GM12878 (cell line): ENCODE measurements around the gene ZNF836. TPM values are rescaled to one million over a fixed set of nuclear protein-coding genes. Genes with fewer than 3 reads are reported as not detected.
A peak's percentile ranks its signal among the peaks of the same experiment; 100 is the strongest.

Experiments
- ATAC-seq: fragments of 200-7000 bp; cut with Tn5 transposase; 3 replicates; pipeline ENCODE4 v1.9.1; 2020; ENCODE audit warnings: mild to moderate bottlenecking, moderate library complexity
- BruUV-seq: library from RNA; stranded (reverse); fragments of 400-500 nt; replicated peaks from 2 replicates; lab custom pipeline; 2021; lab: Mats Ljungman, UMichigan
- CTCF ChIA-PET: fragments of 300-600 bp; sonication (Branson Sonifier 250); formaldehyde crosslinking; extraction: SDS; loops from one replicate; lab custom pipeline; 2021; ENCODE audit warnings: inconsistent platforms; lab: Yijun Ruan, JAX
- POLR2A ChIA-PET: fragments of 350-600 bp; formaldehyde crosslinking; extraction: SDS; loops from one replicate; lab custom pipeline; 2021; ENCODE audit warnings: inconsistent platforms; lab: Charles Lee
- RAD21 ChIA-PET: fragments of 300-600 bp; sonication (Branson Sonifier 250); formaldehyde crosslinking; loops from one replicate; lab custom pipeline; 2023; ENCODE audit warnings: antibody characterized with exemption; ENCODE audit not compliant: unreplicated experiment; lab: Charles Lee
- SMC1A ChIA-PET: fragments of 300-600 bp; sonication (Branson Sonifier 250); formaldehyde crosslinking; loops from one replicate; lab custom pipeline; 2023; ENCODE audit not compliant: unreplicated experiment, uncharacterized antibody; lab: Charles Lee
- DNase-seq: peaks from one replicate; pipeline ENCODE4 v3.0.0-alpha.2; 2011; ENCODE audit warnings: low read depth, low spot score
- FAIRE-seq: peaks from 3 replicates; lab custom pipeline; 2011; peaks lifted over from hg19 to GRCh38; lab: Jason Lieb, UNC
- H2AFZ ChIP-seq: 2 replicates; pipeline ENCODE4 v1.6.0; 2011; ENCODE audit warnings: low read depth, low read length, control low read depth; ENCODE audit not compliant: control insufficient read depth
- H3K27ac ChIP-seq: 2 replicates; pipeline ENCODE4 v1.5.1; 2011; ENCODE audit warnings: control low read depth; ENCODE audit not compliant: control insufficient read depth, insufficient read depth
- H3K27me3 ChIP-seq, 2 experiments: replicated peaks in 1 of 2; 2 replicates each; pipeline versions ENCODE4 v1.6.0 to v1.6.1; 2011; ENCODE audit warnings: low read length in 1 of 2; ENCODE audit not compliant: control insufficient read depth in 2 of 2, insufficient read depth in 2 of 2
- H3K36me3 ChIP-seq, 2 experiments: 2 replicates each; pipeline ENCODE4 v1.5.1; 2011; ENCODE audit warnings: low read length in 1 of 2; ENCODE audit not compliant: control insufficient read depth in 2 of 2, insufficient read depth in 2 of 2
- H3K4me1 ChIP-seq: 2 replicates; pipeline ENCODE4 v1.6.1; 2011; ENCODE audit warnings: mild to moderate bottlenecking, low read length, moderate library complexity, mixed read lengths; ENCODE audit not compliant: control insufficient read depth, insufficient read depth
- H3K4me2 ChIP-seq: 2 replicates; pipeline ENCODE4 v1.6.0; 2011; ENCODE audit warnings: control low read depth; ENCODE audit not compliant: control insufficient read depth, insufficient read depth
- H3K4me3 ChIP-seq: fragments of 200-600 bp; sonication (generic); 2 replicates; pipeline ENCODE4 v1.5.1; 2016
- H3K79me2 ChIP-seq: 2 replicates; pipeline ENCODE4 v1.6.0; 2011; ENCODE audit warnings: low read length; ENCODE audit not compliant: control insufficient read depth, insufficient read depth
- H3K9ac ChIP-seq: 2 replicates; pipeline ENCODE4 v1.8.0; 2011; ENCODE audit warnings: low read length, control low read depth, mixed read lengths; ENCODE audit not compliant: control insufficient read depth, insufficient read depth
- H3K9me3 ChIP-seq: replicated peaks from 3 replicates; pipeline ENCODE4 v1.5.1; 2011; ENCODE audit warnings: mild to moderate bottlenecking, low read length; ENCODE audit not compliant: control insufficient read depth, insufficient read depth
- H4K20me1 ChIP-seq: 2 replicates; pipeline ENCODE4 v1.6.0; 2011; ENCODE audit not compliant: control insufficient read depth, insufficient read depth
- BCL11A ChIP-seq: IDR thresholded peaks from 2 replicates; pipeline ENCODE4 v1.6.1; 2011; ENCODE audit warnings: low read depth, low read length
- BHLHE40 ChIP-seq, 2 experiments: fragments of 450-650 bp in 1 of 2; IDR thresholded peaks; 2 replicates each; pipeline ENCODE4 v1.6.1; 2011 to 2017; ENCODE audit warnings: low read depth in 2 of 2, borderline replicate concordance in 1 of 2, improper control_type of control experiment in 1 of 2, low read length in 1 of 2, mild to moderate bottlenecking in 1 of 2
- CBX5 ChIP-seq: sonication (generic); IDR thresholded peaks from 2 replicates; pipeline ENCODE4 v1.6.1; 2016; ENCODE audit warnings: low read depth, moderate library complexity, mild to moderate bottlenecking, inconsistent platforms
- CHD1 ChIP-seq: IDR thresholded peaks from 2 replicates; pipeline ENCODE4 v1.6.1; 2012; ENCODE audit warnings: low read depth, low read length, improper control_type of control experiment
- CUX1 ChIP-seq: IDR thresholded peaks from 2 replicates; pipeline ENCODE4 v1.6.1; 2012; ENCODE audit warnings: improper control_type of control experiment, low read depth, low read length; ENCODE audit not compliant: insufficient replicate concordance
- DPF2 ChIP-seq: fragments of 450-650 bp; IDR thresholded peaks from 2 replicates; pipeline ENCODE4 v1.6.1; 2017; ENCODE audit warnings: mild to moderate bottlenecking
- LARP7 ChIP-seq: fragments of 450-650 bp; IDR thresholded peaks from 2 replicates; pipeline ENCODE4 v1.6.1; 2017; ENCODE audit warnings: mild to moderate bottlenecking
- NBN ChIP-seq: fragments of 450-650 bp; IDR thresholded peaks from 2 replicates; pipeline ENCODE4 v1.6.1; 2016
- NFIC ChIP-seq: IDR thresholded peaks from 2 replicates; pipeline ENCODE4 v1.6.1; 2012; ENCODE audit warnings: low read depth, mild to moderate bottlenecking, inconsistent platforms, low read length, moderate library complexity
- PAX5 ChIP-seq: IDR thresholded peaks from 2 replicates; pipeline ENCODE4 v1.6.1; 2011; ENCODE audit warnings: low read depth, low read length, borderline replicate concordance
- RAD21 ChIP-seq: IDR thresholded peaks from 2 replicates; pipeline ENCODE4 v1.6.1; 2011; ENCODE audit warnings: mild to moderate bottlenecking, low read depth, low read length, moderate library complexity; ENCODE audit not compliant: insufficient read depth
- RBBP5 ChIP-seq: fragments of 200-600 bp; sonication (generic); conservative IDR thresholded peaks from 2 replicates; pipeline ENCODE4 v1.6.1; 2016
- SP1 ChIP-seq: IDR thresholded peaks from one replicate; pipeline ENCODE4 v1.6.1; 2011; ENCODE audit warnings: low read depth, low read length
- SRF ChIP-seq, 2 experiments: IDR thresholded peaks; 2 replicates each; pipeline ENCODE4 v1.6.1; 2011; ENCODE audit warnings: low read depth in 2 of 2, low read length in 2 of 2, mild to moderate bottlenecking in 1 of 2, moderate library complexity in 1 of 2
- WRNIP1 ChIP-seq: IDR thresholded peaks from 2 replicates; pipeline ENCODE4 v1.6.1; 2011; ENCODE audit warnings: low read depth, low read length, improper control_type of control experiment, borderline replicate concordance
- WGBS: methylation state at CpG from one replicate; pipeline ENCODE4 v1.1.6; 2016; ENCODE audit warnings: low lambda C conversion rate; ENCODE audit not compliant: insufficient replicate concordance, insufficient coverage; ENCODE audit errors: missing lambda C conversion rate; 5-methylcytosine and 5-hydroxymethylcytosine counted together
- in situ Hi-C: fragments of 300-500 bp; cut with MboI; formaldehyde crosslinking; loops from 9 replicates; pipeline ENCODE4 v1.14.3; 2018; ENCODE audit warnings: mixed read lengths
- intact Hi-C: fragments of 100-400 bp; cut with micrococcal nuclease; formaldehyde crosslinking; loops from one replicate; pipeline ENCODE4 v1.14.2; 2022; ENCODE audit not compliant: unreplicated experiment
- polyA plus RNA-seq, 11 experiments: library from polyadenylated mRNA; depleted of rRNA in 4 of 11; unstranded in 6 of 11; stranded (reverse) in 5 of 11; fragments of >200 nt; fragmentation: Nextera tagmentation in 4 of 11; fragmentation: Illumina TruSeq in 1 of 11; extraction: Ambion mirVana in 4 of 11; extraction: Trizol in 1 of 11; gene quantifications; 1 replicate in 1 of 11; 2 replicates in 10 of 11; pipeline versions ENCODE4 v1.2.1 to v1.2.3, GENCODE V29; 2011 to 2016; ENCODE audit warnings: inconsistent platforms in 2 of 11, missing spikeins in 2 of 11, low read depth in 1 of 11
- total RNA-seq, 4 experiments: library from RNA; depleted of rRNA in 3 of 4; stranded (reverse); fragments of >200 nt in 3 of 4; fragmentation: Illumina TruSeq in 1 of 4; extraction: Trizol in 1 of 4; gene quantifications; 2 replicates each; pipeline versions ENCODE4 v1.2.1 to v1.2.3, GENCODE V29; 2013 to 2021
- TF ChIP-seq, protein P1 (sequence below): IDR thresholded peaks from 2 replicates; pipeline ENCODE4 v1.6.1; 2011; ENCODE audit warnings: borderline replicate concordance, low read depth, mild to moderate bottlenecking, moderate library complexity, low read length; ENCODE audit not compliant: insufficient read depth, poor library complexity, severe bottlenecking

The ZNF836 gene
- total and polyA plus RNA-seq, 10 of the 15 experiments (the other 5 are each of a cell fraction or from before 2014, with no cell fraction given): 4.5 to 9.2 (median 6.2) TPM

- no peak for FAIRE-seq
- H2AFZ ChIP-seq: peak overlapping the region; percentile 2
- H3K4me1 ChIP-seq: no peaks in the 10 kb centered on the region; the same call in 1 of the 2 replicates
- ATAC-seq: peak; percentile 6; the same call in 2 of the 3 replicates
- H3K36me3 ChIP-seq: peaks cover 0 to 8% of the 10 kb centered on the region in 2 experiments; a peak in 2 of 4 replicates
- no peaks in the 10 kb centered on the region for H3K27me3 ChIP-seq
- SMC1A ChIA-PET: interaction anchor here (0.9 to 1.6 kb wide), 6 partner anchors 9 to 49 kb away, joined by 3 to 5 read pairs (median 4); partner anchors contain the start of genes ZNF616 and ZNF836
- H3K79me2 ChIP-seq: peaks cover 43% of the 10 kb centered on the region
- in situ Hi-C loops (no loop called here), intact Hi-C loops (no loop called here)
- peak overlapping the region; percentile 75 for H3K4me3 ChIP-seq
- H3K9ac ChIP-seq: peak overlapping the region; percentile 74
- peaks cover under 1% of the 10 kb centered on the region for H4K20me1 ChIP-seq
- BruUV-seq: TSS peak; percentile 97
- WGBS: 5% methylated on average over 32 of the region's 32 CpGs
- POLR2A ChIA-PET: interaction anchor here (0.5 to 1.5 kb wide), 11 partner anchors 11 to 618 kb away, joined by 3 to 10 read pairs (median 5); partner anchors contain the start of genes ZNF175, ZNF616 and ZNF836
- CTCF ChIA-PET: interaction anchor here (0.7 to 2.3 kb wide), 4 partner anchors 17 to 1094 kb away, joined by 3 to 14 read pairs (median 9); partner anchors contain the start of genes ZNF616 and ZNF836
- no peaks in the 10 kb centered on the region for H3K9me3 ChIP-seq
- DNase-seq: no peak
- RAD21 ChIA-PET: interaction anchor here (0.6 to 1.8 kb wide), 10 partner anchors 11 to 593 kb away, joined by 3 to 8 read pairs (median 3); partner anchors contain the start of genes ZNF432, ZNF616 and ZNF836
- H3K27ac ChIP-seq: peak overlapping the region; percentile 56
- peak overlapping the region; percentile 75 for H3K4me2 ChIP-seq
- TF ChIP-seq RBBP5 (no peak), WRNIP1 (0 out of 2 replicates have a peak, but pooled peaks have one; percentile 32), CBX5 (no peak), DPF2 (no peak), LARP7 (no peak), SRF (IDR thresholded peaks at IDR 0.05; ENCODE audit: low read depth in 2 of 2, low read length in 2 of 2) (peak in 1 of 2 experiments; percentile 70; a peak in 3 of 4 replicates), BCL11A (no peak), BHLHE40 (IDR thresholded peaks at IDR 0.05; ENCODE audit: borderline replicate concordance in 1 of 2, low read depth in 2 of 2, low read length in 1 of 2) (peak; percentile 54 to 58; a peak in 3 of 4 replicates), RAD21 (0 out of 2 replicates have a peak, but pooled peaks have one; percentile 9), CHD1 (no peak), SP1 (no peak), CUX1 (no peak), PAX5 (peak; percentile 99), NBN (peak; percentile 80), NFIC (no peak)
- TF ChIP-seq, protein P1, sequence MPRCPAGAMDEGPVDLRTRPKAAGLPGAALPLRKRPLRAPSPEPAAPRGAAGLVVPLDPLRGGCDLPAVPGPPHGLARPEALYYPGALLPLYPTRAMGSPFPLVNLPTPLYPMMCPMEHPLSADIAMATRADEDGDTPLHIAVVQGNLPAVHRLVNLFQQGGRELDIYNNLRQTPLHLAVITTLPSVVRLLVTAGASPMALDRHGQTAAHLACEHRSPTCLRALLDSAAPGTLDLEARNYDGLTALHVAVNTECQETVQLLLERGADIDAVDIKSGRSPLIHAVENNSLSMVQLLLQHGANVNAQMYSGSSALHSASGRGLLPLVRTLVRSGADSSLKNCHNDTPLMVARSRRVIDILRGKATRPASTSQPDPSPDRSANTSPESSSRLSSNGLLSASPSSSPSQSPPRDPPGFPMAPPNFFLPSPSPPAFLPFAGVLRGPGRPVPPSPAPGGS: no peak
These were observed 17.7 kb upstream of the ZNF836 start for GRCh38 chr19:52188822-52189734.
